NCI-H2081 treated with DMSO at 0.1 percent for 48 hours (cell line): Measurements from ENCODE around the gene KIF4B.
"Not testable (repeated sequence)": the region's sequence is repeated elsewhere in the genome, so short reads cannot be mapped to it uniquely, and the experiment has no call there.

Source experiments
- DNase-seq: peaks from one replicate; lab custom pipeline; 2025; lab: John Stamatoyannopoulos, UW

Gene KIF4B

GRCh38 chr5:155010881-155011280 is 2.7 kb upstream of the KIF4B start:
- no peak for DNase-seq

GRCh38 chr5:155015239-155015638 is 1.7 kb downstream of the KIF4B start:
- DNase-seq: no peak

GRCh38 chr5:155017610-155018009 is 4.1 kb downstream of the KIF4B start:
- no peak for DNase-seq

- DNase-seq: no peak
Observed at GRCh38 chr5:155019601-155020226, 6.2 kb downstream of the KIF4B start.

GRCh38 chr5:155021842-155022241 is 8.3 kb downstream of the KIF4B start:
- DNase-seq: no peak

- DNase-seq: no peak
Observed at GRCh38 chr5:155023320-155023719, 9.8 kb downstream of the KIF4B start.

- DNase-seq: no peak
Observed at GRCh38 chr5:155024015-155024414, 10.5 kb downstream of the KIF4B start.

- no peak for DNase-seq
Observed at GRCh38 chr5:155025895-155026294, 12.3 kb downstream of the KIF4B start.

- DNase-seq: no peak
Observed at GRCh38 chr5:155027993-155028629, 14.6 kb downstream of the KIF4B start.

- no peak for DNase-seq
Observed at GRCh38 chr5:155029240-155029639, 15.7 kb downstream of the KIF4B start.

GRCh38 chr5:155034145-155034744 is 20.7 kb downstream of the KIF4B start:
- DNase-seq: not testable (repeated sequence)

- not testable (repeated sequence) for DNase-seq
Observed at GRCh38 chr5:155035087-155035486, 21.5 kb downstream of the KIF4B start.

GRCh38 chr5:155040984-155041653 is 27.6 kb downstream of the KIF4B start:
- no peak for DNase-seq

GRCh38 chr5:155044591-155044990 is 31.0 kb downstream of the KIF4B start:
- DNase-seq: no peak

- DNase-seq: no peak
Observed at GRCh38 chr5:155046591-155046990, 33.0 kb downstream of the KIF4B start.

- DNase-seq: no peak
Observed at GRCh38 chr5:155047818-155048217, 34.3 kb downstream of the KIF4B start.

- DNase-seq: no peak
Observed at GRCh38 chr5:155049569-155050383, 36.2 kb downstream of the KIF4B start.

- no peak for DNase-seq
Observed at GRCh38 chr5:155050384-155051019, 36.9 kb downstream of the KIF4B start.

- no peak for DNase-seq
Observed at GRCh38 chr5:155052532-155052931, 39.0 kb downstream of the KIF4B start.

- DNase-seq: no peak
Observed at GRCh38 chr5:155053501-155053900, 39.9 kb downstream of the KIF4B start.

GRCh38 chr5:155056644-155057269 is 43.2 kb downstream of the KIF4B start:
- DNase-seq: no peak
